COR-L47 (cell line): Measurements from ENCODE around the gene KHDRBS2.
A peak's percentile ranks its signal among the peaks of the same experiment; 100 is the strongest.
"Not testable (repeated sequence)": the region's sequence is repeated elsewhere in the genome, so short reads cannot be mapped to it uniquely, and the experiment has no call there.

ENCODE experiments used
- DNase-seq: peaks from one replicate; lab custom pipeline; 2025; lab: John Stamatoyannopoulos, UW

KHDRBS2 gene

DNA sequence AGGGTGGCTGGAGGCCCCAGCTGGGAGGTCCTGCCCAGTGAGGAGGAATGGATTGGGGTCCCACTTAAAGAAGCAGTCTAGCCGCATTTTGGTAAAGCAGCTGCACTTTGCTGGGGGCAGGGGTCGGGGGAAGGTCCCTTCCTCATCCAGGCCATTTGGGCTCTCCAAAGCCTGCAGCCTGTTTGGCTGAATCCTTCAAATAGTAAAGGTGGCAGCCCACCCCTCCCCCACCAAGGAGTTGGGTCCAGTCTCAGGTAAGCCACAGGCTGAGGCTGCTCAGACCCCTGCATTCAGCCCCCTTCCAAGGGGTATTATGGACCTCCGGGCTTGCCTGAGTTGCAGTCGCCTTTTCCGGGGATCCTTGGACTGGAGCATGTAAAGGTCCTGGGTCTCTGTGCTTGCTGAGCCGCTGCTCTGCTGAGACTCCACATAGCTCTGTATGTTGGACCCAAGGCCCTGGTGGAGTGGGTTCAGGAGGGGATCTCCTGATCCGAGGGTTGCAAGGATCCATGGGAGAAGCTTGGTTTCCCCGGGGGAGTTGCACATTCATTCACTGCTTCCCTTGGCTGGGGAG lies 417.4 kb downstream of the KHDRBS2 start:
- DNase-seq: no peak

DNA sequence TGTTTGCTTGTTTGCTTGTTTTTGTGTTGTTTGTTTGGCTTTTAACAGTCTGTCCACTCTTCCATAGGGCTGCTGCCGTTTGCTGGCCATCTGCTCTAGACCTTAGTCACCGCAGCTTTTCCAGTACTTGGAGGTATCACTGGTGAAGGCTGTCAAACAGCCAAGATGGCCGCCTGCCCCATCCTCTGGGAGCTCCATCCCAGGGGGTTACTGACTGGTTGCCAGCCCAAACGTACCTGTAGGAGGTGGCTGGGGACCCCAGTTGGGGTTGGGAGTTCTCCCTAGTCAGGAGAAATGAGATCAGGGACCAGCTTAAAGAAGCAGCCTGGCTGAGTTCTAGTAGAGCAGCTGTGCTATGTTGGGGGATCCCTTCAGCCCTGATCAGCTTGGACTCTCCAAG lies 418.4 kb downstream of the KHDRBS2 start:
- no peak for DNase-seq

DNA sequence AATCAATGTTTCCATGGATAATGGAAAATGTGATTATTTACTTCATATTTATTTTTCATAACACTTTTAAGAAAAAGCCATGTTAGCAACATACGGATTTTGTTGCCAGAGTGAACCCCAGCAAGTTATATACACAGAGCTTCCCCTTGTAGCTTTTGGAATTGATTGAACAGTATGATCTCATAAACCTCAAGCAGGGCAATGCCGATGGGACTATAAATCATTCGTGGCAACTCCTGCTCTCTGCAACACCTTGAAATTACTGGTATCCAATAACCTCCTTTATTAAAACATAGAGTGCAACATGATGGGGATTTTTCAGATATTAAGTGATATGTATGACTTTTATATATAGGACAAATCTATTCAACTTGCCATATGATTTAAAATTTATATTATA lies 428.5 kb downstream of the KHDRBS2 start:
- DNase-seq: no peak

DNA sequence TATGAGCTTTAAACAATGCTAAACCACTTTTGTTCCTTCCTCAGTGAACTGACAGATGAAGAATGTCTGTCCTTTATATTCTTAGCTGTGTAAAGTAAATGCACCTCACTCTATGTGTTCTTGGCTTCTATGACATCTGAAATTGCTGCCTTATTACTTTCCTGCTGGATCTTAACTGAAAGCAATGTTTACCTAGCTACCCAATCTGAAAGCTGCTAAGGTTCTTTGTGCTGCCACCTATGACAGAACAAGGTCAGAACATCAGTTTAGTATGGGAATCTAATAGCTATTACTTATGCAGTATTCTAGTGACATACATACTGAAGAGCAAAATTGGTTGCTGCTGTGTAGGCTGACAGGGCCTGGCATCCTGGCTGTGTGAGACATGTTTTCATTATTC lies 444.1 kb downstream of the KHDRBS2 start:
- DNase-seq: no peak

DNA sequence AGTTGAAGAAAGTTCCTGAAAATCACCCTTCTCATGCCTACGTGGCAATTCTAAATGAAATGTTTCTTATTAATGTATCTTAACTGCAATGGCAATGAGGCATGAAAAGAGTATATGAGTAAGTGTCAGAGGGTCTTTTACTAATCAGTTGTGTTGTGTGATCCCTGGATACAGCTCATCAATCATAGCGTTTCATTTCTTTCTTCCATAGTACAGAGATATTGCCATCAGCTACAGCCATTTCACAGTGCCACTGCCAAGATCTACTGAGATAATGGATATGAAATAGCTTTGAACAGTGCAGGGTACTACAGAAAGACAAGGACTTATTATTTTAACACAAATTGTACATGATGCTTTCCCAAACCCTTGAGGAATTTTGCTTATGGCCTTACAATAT lies 450.8 kb downstream of the KHDRBS2 start:
- DNase-seq: no peak

DNA sequence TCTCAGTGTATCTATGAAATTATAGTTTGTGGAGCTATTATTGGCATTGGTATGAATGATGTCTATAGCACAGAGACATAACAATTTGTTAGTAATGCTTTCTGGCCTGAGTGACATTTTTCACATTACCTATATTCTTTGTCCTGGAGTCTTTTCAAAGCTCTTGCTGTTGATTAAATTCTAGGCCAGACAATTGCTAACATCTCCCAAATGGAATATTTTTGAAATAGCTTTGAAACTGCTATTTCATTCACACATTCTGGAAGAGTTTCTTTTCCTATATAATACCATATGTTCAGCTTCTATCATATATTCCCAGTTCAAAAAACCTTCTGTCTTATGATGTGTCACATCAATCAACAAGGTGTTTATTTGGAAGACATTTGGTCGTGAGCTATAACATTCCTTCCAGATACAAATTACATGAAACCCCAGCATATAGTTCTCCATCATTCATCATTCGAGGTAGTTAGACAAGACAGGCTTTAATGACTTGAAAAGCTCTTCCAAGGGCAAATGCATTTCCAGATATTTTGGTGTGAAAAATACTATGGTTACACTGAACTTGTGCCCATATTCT lies 452.8 kb downstream of the KHDRBS2 start:
- no peak for DNase-seq

DNA sequence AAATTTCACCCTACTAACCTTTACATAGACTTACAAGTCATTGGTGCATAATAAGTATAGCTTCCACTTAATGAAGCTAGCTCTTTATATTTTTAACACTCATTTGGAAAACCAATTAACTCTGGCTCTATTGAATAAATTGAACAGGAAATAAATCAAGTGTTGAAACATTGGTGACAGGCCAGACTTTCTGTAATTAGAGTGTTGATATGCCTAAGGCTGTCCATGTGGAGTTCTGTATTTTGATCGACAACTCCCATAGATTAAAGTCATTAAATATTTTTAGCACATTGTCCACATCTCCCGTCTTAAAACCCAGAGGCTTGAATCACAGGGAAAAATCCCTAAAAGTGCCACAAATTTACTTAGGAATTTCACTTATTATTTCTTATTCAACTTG lies 468.3 kb downstream of the KHDRBS2 start:
- peak; percentile 26 for DNase-seq

DNA sequence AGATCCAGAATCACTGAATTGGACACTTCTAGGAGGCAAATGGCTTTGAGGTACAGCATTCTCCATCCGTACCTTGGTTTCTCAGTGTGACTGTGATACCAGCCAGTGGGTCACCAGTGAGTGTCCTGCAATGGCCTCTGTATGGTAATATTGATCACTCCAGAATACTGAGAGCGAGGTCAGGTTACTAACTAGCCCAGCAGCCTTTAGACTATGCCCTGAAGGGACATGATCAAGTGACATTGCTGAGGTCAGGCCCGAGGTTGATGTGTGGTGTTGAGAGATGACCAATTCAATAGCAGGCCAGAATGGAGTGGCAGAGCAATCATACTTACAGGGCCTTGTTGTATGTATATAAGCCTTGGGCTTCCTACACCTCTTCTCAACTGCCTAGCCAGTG lies 476.0 kb downstream of the KHDRBS2 start:
- DNase-seq: no peak

DNA sequence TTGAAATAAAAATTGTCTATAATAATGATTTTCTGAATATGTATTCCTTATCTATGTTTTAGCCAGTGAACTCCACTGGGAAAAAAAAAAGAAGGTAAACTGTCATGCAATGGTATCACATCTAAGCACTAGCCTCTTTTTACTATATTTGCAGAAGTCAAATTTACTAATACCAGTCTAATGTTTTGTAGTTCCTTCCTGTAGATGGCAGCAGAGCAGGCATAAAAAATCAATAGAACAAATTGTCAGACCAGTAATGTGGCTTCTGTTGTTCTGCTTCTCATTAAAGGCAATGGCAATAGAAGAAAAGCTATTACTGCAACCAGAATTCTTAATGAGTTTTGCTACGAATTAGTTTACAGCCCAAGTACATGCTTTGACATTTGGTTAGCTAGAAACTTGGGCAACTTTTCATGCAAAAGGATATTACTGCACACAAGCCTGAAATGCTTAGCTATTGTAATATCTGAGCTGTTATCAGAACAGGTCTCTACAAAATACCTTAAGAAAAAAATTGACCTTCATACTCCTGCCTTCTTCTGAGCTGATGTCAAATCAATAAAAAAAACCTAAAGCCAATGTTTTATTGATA lies 476.9 kb downstream of the KHDRBS2 start:
- DNase-seq: peak; percentile 34

DNA sequence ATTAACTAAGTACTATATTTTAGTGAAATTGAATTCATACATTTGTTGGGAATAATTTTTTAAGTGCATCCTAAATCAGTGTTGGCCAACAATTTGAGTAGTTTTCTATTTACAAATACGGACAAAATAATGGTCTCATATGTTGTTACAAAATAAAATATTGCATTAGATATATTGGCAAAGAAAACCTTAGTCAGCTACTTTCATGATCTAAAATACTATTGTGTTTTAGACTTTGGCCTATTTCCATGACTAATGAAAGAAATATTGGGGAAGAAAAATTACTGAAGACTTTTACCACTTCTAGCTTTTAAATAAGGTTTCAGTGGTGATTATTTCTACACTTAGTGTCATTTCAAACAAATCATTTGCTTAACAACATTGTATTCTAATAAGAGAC lies 498.0 kb downstream of the KHDRBS2 start:
- DNase-seq: no peak

DNA sequence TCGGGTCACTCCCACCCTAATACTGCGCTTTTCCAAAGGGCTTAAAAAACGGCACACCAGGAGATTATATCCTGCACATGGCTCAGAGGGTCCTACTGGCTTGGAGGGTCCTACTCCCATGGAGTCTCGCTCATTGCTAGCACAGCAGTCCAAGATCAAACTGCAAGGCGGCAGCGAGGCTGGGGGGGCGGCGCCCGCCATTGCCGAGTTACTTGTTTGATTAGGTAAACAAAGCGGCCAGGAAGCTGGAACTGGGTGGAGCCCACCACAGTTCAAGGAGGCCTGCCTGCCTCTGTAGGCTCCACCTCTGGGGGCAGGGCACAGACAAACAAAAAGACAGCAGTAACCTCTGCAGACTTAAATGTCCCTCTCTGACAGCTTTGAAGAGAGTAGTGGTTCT lies 516.6 kb downstream of the KHDRBS2 start:
- not testable (repeated sequence) for DNase-seq

DNA sequence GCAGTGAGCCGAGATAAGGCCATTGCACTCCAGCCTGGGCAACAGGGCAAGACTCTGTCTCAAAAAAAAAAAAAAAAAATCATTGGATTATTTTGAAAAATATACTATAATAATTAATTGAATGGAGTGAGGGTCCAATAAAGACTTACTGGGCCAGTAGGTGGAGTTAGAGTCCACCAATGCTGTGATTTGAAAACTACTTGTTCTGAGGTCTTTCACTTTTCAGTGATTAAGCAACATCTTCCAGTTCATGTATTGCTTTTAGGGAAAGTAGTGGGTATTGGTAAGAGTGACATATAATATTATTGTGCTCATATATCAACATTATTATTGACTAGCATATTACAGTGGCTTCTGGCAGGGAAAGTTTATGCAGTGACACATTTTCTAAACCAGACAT lies 530.3 kb downstream of the KHDRBS2 start:
- DNase-seq: no peak

DNA sequence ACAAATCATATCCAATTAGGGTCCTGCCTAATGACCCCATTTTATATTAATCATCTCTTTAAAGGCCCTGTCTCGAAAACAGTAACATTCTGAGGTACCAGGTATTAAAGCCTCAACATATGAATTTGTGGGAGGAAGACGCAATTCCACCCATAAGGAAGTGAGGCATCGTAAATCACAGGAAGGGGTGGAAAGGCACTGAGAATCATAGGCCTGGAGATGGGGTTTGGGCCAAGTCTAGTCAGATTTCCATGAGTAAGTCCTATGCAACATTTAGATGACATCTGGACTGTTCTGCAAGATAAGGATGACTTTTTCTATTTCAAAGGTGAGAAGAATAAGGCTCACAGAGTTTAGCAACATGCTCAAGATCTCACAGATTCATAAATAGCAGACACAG lies 534.0 kb downstream of the KHDRBS2 start:
- DNase-seq: no peak

DNA sequence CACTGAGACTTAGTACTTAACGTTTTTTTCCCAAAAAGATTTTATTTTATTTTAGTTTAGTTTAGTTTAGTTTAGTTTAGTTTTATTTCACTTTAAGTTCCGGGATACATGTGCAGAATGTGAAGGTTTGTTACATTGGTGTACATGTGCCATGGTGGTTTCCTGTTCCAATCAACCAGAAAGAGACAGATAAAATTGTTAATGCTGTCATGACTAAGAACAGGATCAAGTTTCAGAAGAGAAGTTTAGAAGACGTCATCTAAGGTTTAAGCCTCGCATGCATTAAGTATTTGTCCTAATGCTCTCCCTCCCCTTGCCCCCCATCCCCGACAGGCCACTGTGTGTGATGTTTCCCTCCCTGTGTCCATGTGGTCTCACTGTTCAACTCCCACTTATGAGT lies 540.0 kb downstream of the KHDRBS2 start:
- DNase-seq: no peak

DNA sequence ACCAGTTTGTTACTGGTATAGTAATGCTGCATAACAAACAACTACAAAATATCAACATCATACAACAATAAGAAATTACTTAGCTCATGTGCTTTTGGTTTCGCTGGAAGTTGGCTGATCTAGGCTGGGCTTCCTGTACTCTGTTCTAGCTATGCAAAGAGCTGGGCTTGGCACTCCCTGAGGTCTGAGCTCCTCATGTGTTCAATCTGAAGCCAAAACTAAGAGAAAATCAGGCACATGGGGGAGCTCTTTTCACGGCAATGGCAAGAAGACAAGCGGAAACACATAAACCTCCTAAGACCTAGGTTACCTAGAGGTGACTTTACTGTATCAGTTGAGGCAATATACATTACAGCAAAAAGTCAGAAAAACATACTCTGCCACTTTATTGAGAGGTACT lies 574.2 kb downstream of the KHDRBS2 start:
- DNase-seq: no peak

DNA sequence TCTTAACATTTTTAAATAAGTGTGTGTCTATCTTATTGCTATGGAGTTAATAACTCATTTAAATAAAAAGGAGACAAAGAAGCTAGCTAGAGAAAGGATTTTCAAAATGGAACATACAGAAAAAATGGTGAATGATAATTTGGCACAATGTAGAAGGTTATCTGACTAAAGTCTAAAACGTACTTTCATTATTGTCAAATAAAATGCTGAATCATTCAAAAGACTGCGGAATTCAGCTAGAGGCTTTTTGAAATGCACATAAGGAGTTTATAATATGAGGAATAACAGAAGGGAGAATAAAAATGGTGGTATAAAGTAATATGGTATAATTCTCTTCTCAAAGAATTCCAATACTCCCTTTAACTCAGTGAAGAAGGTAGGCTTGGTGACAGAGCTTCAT lies 597.9 kb downstream of the KHDRBS2 start:
- no peak for DNase-seq

DNA sequence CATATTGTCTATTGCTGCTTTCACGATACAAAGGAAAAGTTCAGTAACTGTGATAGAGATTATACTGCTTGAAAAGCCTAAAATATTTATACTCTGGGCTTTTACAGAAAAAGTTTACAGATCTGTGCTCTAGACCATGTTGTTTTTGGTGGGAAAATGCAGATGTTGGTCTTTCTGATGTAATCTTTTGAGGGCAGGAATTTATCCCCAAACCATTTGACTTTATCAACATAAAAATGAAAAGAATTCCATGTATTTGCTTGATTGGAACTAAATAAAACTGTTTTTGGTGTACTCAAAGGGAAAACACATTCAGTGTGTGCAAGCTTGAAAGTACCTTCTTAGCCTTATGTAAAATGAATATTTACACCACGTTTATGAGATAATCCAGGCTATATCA lies 603.5 kb downstream of the KHDRBS2 start:
- no peak for DNase-seq

DNA sequence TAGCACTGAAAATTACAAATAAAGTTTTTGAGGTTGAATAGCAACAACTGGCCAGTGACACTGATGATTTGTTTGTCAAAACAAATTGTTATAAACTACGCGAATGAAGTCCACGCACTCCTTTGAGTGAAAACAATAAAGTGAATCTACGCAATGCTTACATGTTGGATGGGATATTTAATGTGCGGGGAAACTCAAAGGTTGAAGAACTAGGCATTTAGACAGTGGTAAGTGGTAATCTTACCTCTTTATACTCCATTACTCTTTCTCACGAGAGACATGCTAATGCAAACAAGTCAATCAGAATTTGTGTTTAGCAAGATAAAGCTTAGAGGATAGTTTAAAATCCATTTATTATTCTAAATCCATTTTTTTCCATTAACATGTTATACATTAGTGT lies 606.4 kb downstream of the KHDRBS2 start:
- DNase-seq: no peak

DNA sequence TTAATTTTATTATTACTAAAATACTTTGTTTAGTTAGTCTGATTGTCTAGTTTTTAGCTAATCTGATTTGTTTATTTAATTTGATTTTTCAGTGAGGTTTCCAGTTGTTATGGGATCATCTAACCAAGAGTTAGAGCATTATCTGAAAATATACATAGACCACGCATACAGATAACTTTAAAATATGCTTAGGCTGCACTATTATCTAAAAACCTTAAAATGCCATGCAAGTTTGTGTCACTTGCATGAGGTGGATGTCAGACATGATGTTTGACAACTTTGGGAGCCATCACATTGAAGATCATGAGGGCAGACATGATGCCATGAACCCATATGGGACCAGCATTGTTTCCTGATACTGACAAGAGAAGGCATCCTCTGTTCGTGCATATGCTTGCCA lies 610.3 kb downstream of the KHDRBS2 start:
- no peak for DNase-seq

DNA sequence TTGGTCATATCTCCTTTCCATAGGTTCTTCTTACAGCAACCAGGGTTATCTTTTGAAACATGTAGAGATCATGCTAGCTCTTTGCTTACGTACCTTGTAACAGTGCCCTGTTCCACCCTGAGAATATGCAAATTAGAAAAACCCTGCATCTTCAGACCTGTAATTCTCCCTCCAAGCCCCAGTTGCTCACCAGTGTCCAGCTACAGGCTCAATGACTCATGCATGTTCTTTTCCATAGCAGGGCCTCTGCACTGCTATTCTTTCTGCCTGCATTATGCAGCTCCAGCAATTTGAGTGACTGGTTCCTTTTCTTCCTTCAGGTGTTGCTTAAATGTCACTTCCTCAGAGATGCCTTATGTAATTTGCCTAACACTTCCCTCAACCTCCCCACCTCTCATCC lies 636.2 kb downstream of the KHDRBS2 start:
- DNase-seq: no peak

DNA sequence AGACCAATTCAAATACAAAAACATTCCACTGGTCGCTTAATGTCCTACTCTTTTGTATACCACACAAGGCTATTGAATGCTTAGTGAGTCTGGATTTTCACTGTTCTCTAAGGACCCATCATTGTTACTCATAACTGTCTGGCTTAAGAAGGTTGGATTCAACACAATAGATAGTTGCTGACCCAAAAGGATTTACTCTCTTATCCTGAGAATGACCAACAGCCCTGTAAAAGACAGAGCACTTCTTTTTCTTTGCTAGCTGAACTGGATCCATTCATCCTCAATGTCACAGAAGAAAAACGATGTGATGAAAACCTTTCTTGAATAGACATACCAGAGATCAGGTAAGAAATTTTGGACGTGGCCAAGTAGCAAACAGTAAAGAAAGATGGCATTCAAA lies 645.6 kb downstream of the KHDRBS2 start:
- DNase-seq: no peak
